ENCODE data around the gene FBXW4. TPM values are rescaled to one million over a fixed set of nuclear protein-coding genes. Genes with fewer than 3 reads are reported as not detected.

FBXW4 gene
- total and polyA plus RNA-seq, 2 of the 8 experiments (the other 6 are each of a cell fraction or from before 2014, with no cell fraction given): 29.0 to 32.8 TPM

- Histone ChIP-seq H2BK20ac (ENCODE audit: low read length) (peak overlapping the region; percentile 94; the same call in 1 of the 2 replicates), H3K27me3 (replicated peaks in 1 of 4; ENCODE audit: control insufficient read depth in 3 of 4, extremely low read depth in 1 of 4, insufficient read depth in 3 of 4, low read length in 3 of 4) (no peaks in the 10 kb centered on the region), H3K18ac (ENCODE audit: extremely low read depth, low read length) (peak overlapping the region; percentile 88; the same call in 1 of the 2 replicates), H4K8ac (ENCODE audit: extremely low read depth, insufficient read depth, low read length) (no peak overlapping the region), H2BK15ac (ENCODE audit: low read length) (no peak overlapping the region), H3K4me2 (ENCODE audit: insufficient read depth in 1 of 2, low read depth in 2 of 2, low read length in 2 of 2) (peak overlapping the region; percentile 50 to 64), H2AK5ac (ENCODE audit: low read depth, low read length) (no peak overlapping the region), H3K27ac (ENCODE audit: low read depth, low read length) (peak overlapping the region; percentile 51), H4K5ac (ENCODE audit: insufficient read length, low read depth, low read length) (peak overlapping the region; percentile 61), H3K4me3 (ENCODE audit: extremely low read depth in 1 of 4, insufficient read depth in 2 of 4, low read depth in 3 of 4, low read length in 4 of 4) (peak overlapping the region in 1 of 4 experiments; percentile 37; a peak in 2 of 8 replicates), H4K20me1 (replicated peaks in 1 of 2; ENCODE audit: control insufficient read depth in 1 of 2, insufficient read depth in 2 of 2, low read length in 2 of 2) (no peaks in the 10 kb centered on the region), H3K79me2 (ENCODE audit: control insufficient read depth in 1 of 2, insufficient read depth in 2 of 2, low read length in 2 of 2) (no peaks in the 10 kb centered on the region), H2BK5ac (ENCODE audit: low read depth, low read length) (peak overlapping the region; percentile 62; the same call in 1 of the 2 replicates), H3K4me1 (replicated peaks in 1 of 4; ENCODE audit: control insufficient read depth in 3 of 4, insufficient read depth in 4 of 4, low read length in 3 of 4) (peaks cover 16 to 26% (median 24%) of the 10 kb centered on the region in 4 experiments), H3K4ac (replicated peaks; ENCODE audit: insufficient read length, low read depth, low read length) (no peak overlapping the region), H3K23me2 (ENCODE audit: low read depth, low read length) (no peaks in the 10 kb centered on the region), H2AFZ (ENCODE audit: low read length) (no peak overlapping the region), H4K91ac (replicated peaks; ENCODE audit: insufficient read length, low read length) (peak overlapping the region; percentile 95), H3K56ac (replicated peaks; ENCODE audit: insufficient read length, low read depth, low read length) (no peak overlapping the region), H2BK120ac (replicated peaks; ENCODE audit: low read depth, low read length) (peak overlapping the region; percentile 8), H3K14ac (ENCODE audit: insufficient read length) (no peak overlapping the region), H3K9me3 (ENCODE audit: insufficient read depth in 2 of 2, low read depth in 1 of 2, low read length in 1 of 2) (no peaks in the 10 kb centered on the region), H2BK12ac (ENCODE audit: low read depth, low read length) (peak overlapping the region; percentile 82; the same call in 1 of the 2 replicates), H3K36me3 (ENCODE audit: control insufficient read depth in 2 of 4, insufficient read depth in 4 of 4, low read length in 3 of 4) (no peaks in the 10 kb centered on the region), H3K9ac (replicated peaks in 1 of 4; ENCODE audit: extremely low read depth in 1 of 4, low read depth in 3 of 4, low read length in 3 of 4) (no peak overlapping the region), H3K23ac (ENCODE audit: insufficient read length) (no peak overlapping the region), H3K79me1 (ENCODE audit: low read depth, low read length) (no peaks in the 10 kb centered on the region; the same call in 1 of the 2 replicates)
- DNase-seq (ENCODE audit: low read depth in 1 of 2, low spot score in 2 of 2) (peak; percentile 70 to 85), FAIRE-seq (peak; percentile 77)
- POLR2A ChIA-PET (ENCODE audit: partially characterized antibody): interaction anchor here (0.6 to 1.5 kb wide), 8 partner anchors 8 to 139 kb away, joined by 3 to 7 read pairs (median 4); partner anchors contain the start of gene NPM3
- CTCF ChIA-PET (ENCODE audit: partially characterized antibody): interaction anchor here (0.8 to 1.7 kb wide), 7 partner anchors 16 to 116 kb away, joined by 3 to 8 read pairs (median 3); no protein-coding TSS in a partner anchor
- 2% methylated on average over 3 of the region's 3 CpGs; no CpG with 5 or more reads in 1 of the 2 experiments for WGBS, 2 experiments (ENCODE audit: extremely low coverage in 1 of 2, insufficient coverage in 1 of 2, insufficient read length in 1 of 2, insufficient replicate concordance in 2 of 2, low coverage in 1 of 2, low lambda C conversion rate in 2 of 2, missing lambda C conversion rate in 1 of 2)
- TF ChIP-seq SIX5 (IDR thresholded peaks at IDR 0.05; ENCODE audit: low read depth, low read length) (no peak), ZNF274 (IDR thresholded peaks at IDR 0.05; ENCODE audit: borderline replicate concordance, extremely low read depth, low read length) (no peak), POLR2A (IDR thresholded peaks at IDR 0.05; ENCODE audit: control extremely low read depth in 1 of 2, low read depth in 2 of 2, low read length in 2 of 2) (no peak)
Measured at GRCh38 chr10:101644002-101644401, 51.0 kb downstream of the FBXW4 start.

Measured in H1 (cell line).